ENCODE data around the gene HSD17B12.

DNA sequence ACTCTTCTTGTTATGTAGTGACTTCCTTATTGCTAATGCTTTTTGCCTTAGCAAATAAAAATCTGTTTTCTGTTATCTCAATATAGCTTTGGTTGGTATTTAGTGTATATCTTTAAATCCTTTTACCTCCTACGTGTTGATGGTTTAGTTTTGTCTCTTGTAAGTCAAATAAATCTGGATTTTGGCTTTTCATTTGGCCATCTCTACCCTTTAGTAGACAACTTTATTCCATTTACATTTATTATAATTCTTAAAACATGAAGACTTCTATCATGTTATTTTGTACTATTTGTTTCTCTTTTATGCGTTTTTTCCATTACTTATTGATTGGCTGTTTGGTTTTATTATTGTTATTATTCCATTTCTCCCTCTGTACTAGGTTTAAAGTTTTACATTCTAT, 180.6 kb downstream of the HSD17B12 start:
- TF ChIP-seq, protein P1, sequence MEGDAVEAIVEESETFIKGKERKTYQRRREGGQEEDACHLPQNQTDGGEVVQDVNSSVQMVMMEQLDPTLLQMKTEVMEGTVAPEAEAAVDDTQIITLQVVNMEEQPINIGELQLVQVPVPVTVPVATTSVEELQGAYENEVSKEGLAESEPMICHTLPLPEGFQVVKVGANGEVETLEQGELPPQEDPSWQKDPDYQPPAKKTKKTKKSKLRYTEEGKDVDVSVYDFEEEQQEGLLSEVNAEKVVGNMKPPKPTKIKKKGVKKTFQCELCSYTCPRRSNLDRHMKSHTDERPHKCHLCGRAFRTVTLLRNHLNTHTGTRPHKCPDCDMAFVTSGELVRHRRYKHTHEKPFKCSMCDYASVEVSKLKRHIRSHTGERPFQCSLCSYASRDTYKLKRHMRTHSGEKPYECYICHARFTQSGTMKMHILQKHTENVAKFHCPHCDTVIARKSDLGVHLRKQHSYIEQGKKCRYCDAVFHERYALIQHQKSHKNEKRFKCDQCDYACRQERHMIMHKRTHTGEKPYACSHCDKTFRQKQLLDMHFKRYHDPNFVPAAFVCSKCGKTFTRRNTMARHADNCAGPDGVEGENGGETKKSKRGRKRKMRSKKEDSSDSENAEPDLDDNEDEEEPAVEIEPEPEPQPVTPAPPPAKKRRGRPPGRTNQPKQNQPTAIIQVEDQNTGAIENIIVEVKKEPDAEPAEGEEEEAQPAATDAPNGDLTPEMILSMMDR (IDR thresholded peaks at IDR 0.05; ENCODE audit: borderline replicate concordance, extremely low read depth, low read length, poor library complexity, severe bottlenecking), result no peak
- TF ChIP-seq EZH2 (IDR thresholded peaks at IDR 0.05; ENCODE audit: borderline replicate concordance, low read depth, low read length, severe bottlenecking), result no peak

Measured in DND-41 (cell line).